GM12892 (cell line): ENCODE measurements around the gene DTNB.

ENCODE experiments used
- POLR2A ChIP-seq: IDR thresholded peaks from 2 replicates; pipeline ENCODE4 v1.6.1; 2011; ENCODE audit warnings: low read depth, low read length, control low read depth
- POLR2AphosphoS5 ChIP-seq: IDR thresholded peaks from 2 replicates; pipeline ENCODE4 v1.6.1; 2011; ENCODE audit warnings: low read depth, low read length, control low read depth
- TAF1 ChIP-seq: IDR thresholded peaks from 2 replicates; pipeline ENCODE4 v1.6.1; 2011; ENCODE audit warnings: low read depth, mild to moderate bottlenecking, control low read depth, low read length, borderline replicate concordance

GRCh38 chr2:25411753-25412152 is 261.6 kb downstream of the DTNB start:
- no peak for TF ChIP-seq POLR2A
- TF ChIP-seq POLR2AphosphoS5 = no peak
- TF ChIP-seq TAF1 = no peak
